Natural killer cell (primary cell): ENCODE data around the gene PRKN. TPM values are rescaled to one million over a fixed set of nuclear protein-coding genes. Genes with fewer than 3 reads are reported as not detected.

ENCODE experiments used
- ATAC-seq, 3 donors: fragments of 150-1000 bp in 2 of 3; fragments of 200-7000 bp in 1 of 3; cut with Tn5 transposase; 1 replicate in 1 of 3; 2 replicates in 2 of 3; pipeline ENCODE4 v1.10.0; 2021; ENCODE audit warnings: mild to moderate bottlenecking in 2 of 3, moderate library complexity in 2 of 3
- DNase-seq, 2 donors: peaks; one replicate each; pipeline versions ENCODE4 v3.0.0 to v3.0.0-alpha.2; 2013 to 2021; ENCODE audit warnings: mixed read lengths in 1 of 2
- H3K27ac ChIP-seq: one replicate; pipeline ENCODE4 v1.5.1; 2013; ENCODE audit warnings: mild to moderate bottlenecking, low read length
- H3K27me3 ChIP-seq: one replicate; pipeline ENCODE4 v1.6.1; 2013; ENCODE audit warnings: low read length; ENCODE audit not compliant: control insufficient read depth, insufficient read depth
- H3K36me3 ChIP-seq: one replicate; pipeline ENCODE4 v1.6.1; 2013; ENCODE audit warnings: low read length; ENCODE audit not compliant: control insufficient read depth, insufficient read depth
- H3K4me1 ChIP-seq: one replicate; pipeline ENCODE4 v1.6.1; 2013; ENCODE audit warnings: low read length; ENCODE audit not compliant: control insufficient read depth, insufficient read depth
- H3K4me3 ChIP-seq: one replicate; pipeline ENCODE4 v1.5.1; 2013; ENCODE audit warnings: low read length
- H3K9me3 ChIP-seq: one replicate; pipeline ENCODE4 v1.6.1; 2013; ENCODE audit warnings: low read length; ENCODE audit not compliant: control insufficient read depth, insufficient read depth
- H3K27ac Mint-ChIP-seq, 2 donors: one replicate each; pipeline ENCODE4 v1.8.0; 2022; ENCODE audit warnings: mild to moderate bottlenecking in 2 of 2, mixed read lengths in 2 of 2, moderate library complexity in 1 of 2
- H3K27me3 Mint-ChIP-seq, 2 donors: one replicate each; pipeline ENCODE4 v1.8.0; 2022; ENCODE audit warnings: low read depth in 2 of 2, mixed read lengths in 2 of 2
- H3K36me3 Mint-ChIP-seq: one replicate; pipeline ENCODE4 v1.8.0; 2022; ENCODE audit warnings: mixed read lengths
- H3K4me1 Mint-ChIP-seq, 2 donors: one replicate each; pipeline ENCODE4 v1.8.0; 2022; ENCODE audit warnings: mixed read lengths in 2 of 2
- H3K4me3 Mint-ChIP-seq: one replicate; pipeline ENCODE4 v1.8.0; 2022; ENCODE audit warnings: mild to moderate bottlenecking, moderate library complexity, mixed read lengths
- H3K9me3 Mint-ChIP-seq, 2 donors: one replicate each; pipeline ENCODE4 v1.8.0; 2022; ENCODE audit warnings: mixed read lengths in 2 of 2
- WGBS: methylation state at CpG from one replicate; pipeline ENCODE4 v1.1.7; 2013; ENCODE audit warnings: missing lambda C conversion rate; ENCODE audit not compliant: insufficient coverage; 5-methylcytosine and 5-hydroxymethylcytosine counted together
- intact Hi-C: fragments of 100-400 bp; cut with micrococcal nuclease; formaldehyde crosslinking; loops from one replicate; pipeline ENCODE4 v1.14.2; 2022
- total RNA-seq, 4 donors: library from RNA; stranded (reverse); fragments of 120-200 nt in 1 of 4; gene quantifications; one replicate each; pipeline versions ENCODE4 v1.2.3 to v1.2.4, GENCODE V29; 2013 to 2022
- TF ChIP-seq, protein P1 (sequence below): fragments of 200-600 bp; IDR thresholded peaks from one replicate; pipeline ENCODE4 v1.8.0; 2022; ENCODE audit warnings: antibody characterized with exemption

PRKN gene
- total RNA-seq, 3 donors from 2014 or later (not counting 1 experiment from before 2014, with no cell fraction given) = 1.4 to 1.9 (median 1.9) TPM

DNA sequence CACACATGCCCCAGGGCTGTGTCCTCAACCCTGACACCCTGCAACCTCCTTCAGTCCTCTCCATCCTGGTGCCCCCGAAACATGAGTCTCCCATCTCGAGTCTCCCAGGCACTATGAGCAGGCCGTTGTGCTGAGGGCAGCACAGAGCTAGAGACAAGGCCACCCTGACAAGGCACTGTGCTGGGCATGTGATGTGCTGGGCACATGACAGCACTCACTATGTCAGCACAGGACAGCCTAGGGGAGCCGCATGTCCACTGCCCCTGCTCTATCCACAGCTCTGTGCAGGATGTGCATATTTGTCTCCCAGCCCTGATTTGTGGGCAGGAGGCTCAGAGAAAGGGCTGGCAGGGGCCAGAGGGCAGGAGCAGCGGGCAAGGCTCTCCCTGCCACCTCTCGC, 1091.6 kb downstream of the PRKN start:
- no peak overlapping the region for H3K4me3 Mint-ChIP-seq
- H3K27me3 Mint-ChIP-seq = peaks cover 0 to 15% of the 10 kb centered on the region in 2 donors
- 86% methylated on average over 6 of the region's 6 CpGs for WGBS
- H3K27ac ChIP-seq = no peak overlapping the region
- DNase-seq (no peak), ATAC-seq (no peak)
- H3K9me3 ChIP-seq = no peaks in the 10 kb centered on the region
- no peaks in the 10 kb centered on the region for H3K36me3 Mint-ChIP-seq
- intact Hi-C loops = no loop called here
- H3K9me3 Mint-ChIP-seq = no peaks in the 10 kb centered on the region
- H3K4me1 Mint-ChIP-seq = peaks cover 0 to under 1% of the 10 kb centered on the region in 2 donors
- H3K4me1 ChIP-seq = no peaks in the 10 kb centered on the region
- no peak overlapping the region for H3K4me3 ChIP-seq
- H3K36me3 ChIP-seq = no peaks in the 10 kb centered on the region
- TF ChIP-seq, protein P1, sequence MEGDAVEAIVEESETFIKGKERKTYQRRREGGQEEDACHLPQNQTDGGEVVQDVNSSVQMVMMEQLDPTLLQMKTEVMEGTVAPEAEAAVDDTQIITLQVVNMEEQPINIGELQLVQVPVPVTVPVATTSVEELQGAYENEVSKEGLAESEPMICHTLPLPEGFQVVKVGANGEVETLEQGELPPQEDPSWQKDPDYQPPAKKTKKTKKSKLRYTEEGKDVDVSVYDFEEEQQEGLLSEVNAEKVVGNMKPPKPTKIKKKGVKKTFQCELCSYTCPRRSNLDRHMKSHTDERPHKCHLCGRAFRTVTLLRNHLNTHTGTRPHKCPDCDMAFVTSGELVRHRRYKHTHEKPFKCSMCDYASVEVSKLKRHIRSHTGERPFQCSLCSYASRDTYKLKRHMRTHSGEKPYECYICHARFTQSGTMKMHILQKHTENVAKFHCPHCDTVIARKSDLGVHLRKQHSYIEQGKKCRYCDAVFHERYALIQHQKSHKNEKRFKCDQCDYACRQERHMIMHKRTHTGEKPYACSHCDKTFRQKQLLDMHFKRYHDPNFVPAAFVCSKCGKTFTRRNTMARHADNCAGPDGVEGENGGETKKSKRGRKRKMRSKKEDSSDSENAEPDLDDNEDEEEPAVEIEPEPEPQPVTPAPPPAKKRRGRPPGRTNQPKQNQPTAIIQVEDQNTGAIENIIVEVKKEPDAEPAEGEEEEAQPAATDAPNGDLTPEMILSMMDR = no peak
- no peaks in the 10 kb centered on the region for H3K27me3 ChIP-seq
- H3K27ac Mint-ChIP-seq = no peak overlapping the region

- intact Hi-C loops = no loop called here
- peaks cover 4 to 5% of the 10 kb centered on the region in 2 donors for H3K4me1 Mint-ChIP-seq
- H3K27me3 ChIP-seq = no peaks in the 10 kb centered on the region
- no peak for DNase-seq
- H3K36me3 Mint-ChIP-seq = no peaks in the 10 kb centered on the region
- no peak overlapping the region for H3K4me3 Mint-ChIP-seq
- no peak overlapping the region for H3K27ac ChIP-seq
- no peaks in the 10 kb centered on the region for H3K36me3 ChIP-seq
- H3K9me3 ChIP-seq = no peaks in the 10 kb centered on the region
- H3K27ac Mint-ChIP-seq = no peak overlapping the region
- peaks cover 3% of the 10 kb centered on the region for H3K4me1 ChIP-seq
- no peaks in the 10 kb centered on the region for H3K9me3 Mint-ChIP-seq
- H3K4me3 ChIP-seq = no peak overlapping the region
- H3K27me3 Mint-ChIP-seq = peaks cover 0 to 8% of the 10 kb centered on the region in 2 donors
- 95% methylated on average over 7 of the region's 8 CpGs for WGBS
- TF ChIP-seq, protein P1 = no peak
- ATAC-seq = no peak
Measured at GRCh38 chr6:161634916-161635315, 1092.7 kb downstream of the PRKN start.

DNA sequence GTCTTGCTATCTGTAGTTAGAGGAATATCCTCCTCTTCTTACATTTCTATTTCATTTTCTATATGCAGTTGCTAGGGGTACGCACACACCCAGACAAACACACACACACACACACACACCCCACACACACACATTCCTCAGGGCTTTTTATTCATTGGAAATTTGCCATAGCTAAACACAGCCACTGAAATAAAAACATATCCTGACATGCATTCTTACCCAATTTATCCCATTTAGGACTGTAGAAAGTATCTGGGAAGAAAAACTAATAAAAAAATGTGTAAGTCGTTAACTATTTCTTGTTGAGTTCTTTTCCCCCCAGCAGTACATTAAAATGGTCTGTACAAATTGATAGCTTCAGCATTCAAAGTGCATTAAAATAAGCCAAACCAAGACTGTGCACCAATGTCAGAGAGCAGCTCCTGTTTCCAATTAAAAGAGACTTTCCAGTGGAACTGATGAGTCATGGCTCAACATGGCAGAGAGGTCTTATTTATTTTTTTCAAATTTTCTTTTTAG, 1095.8 kb downstream of the PRKN start:
- H3K9me3 ChIP-seq = no peaks in the 10 kb centered on the region
- Mint-ChIP-seq H3K9me3 (peaks cover 0 to 2% of the 10 kb centered on the region in 2 donors), H3K27me3 (no peaks in the 10 kb centered on the region), H3K4me1 (peaks cover 4 to 5% of the 10 kb centered on the region in 2 donors), H3K36me3 (no peaks in the 10 kb centered on the region), H3K4me3 (no peak overlapping the region), H3K27ac (no peak overlapping the region)
- DNase-seq (no peak), ATAC-seq (no peak)
- peaks cover 3% of the 10 kb centered on the region for H3K4me1 ChIP-seq
- 72% methylated on average over 2 of the region's 2 CpGs for WGBS
- H3K27ac ChIP-seq = no peak overlapping the region
- no peaks in the 10 kb centered on the region for H3K36me3 ChIP-seq
- H3K27me3 ChIP-seq = no peaks in the 10 kb centered on the region
- intact Hi-C loops = no loop called here
- H3K4me3 ChIP-seq = no peak overlapping the region
- TF ChIP-seq, protein P1 = no peak

DNA sequence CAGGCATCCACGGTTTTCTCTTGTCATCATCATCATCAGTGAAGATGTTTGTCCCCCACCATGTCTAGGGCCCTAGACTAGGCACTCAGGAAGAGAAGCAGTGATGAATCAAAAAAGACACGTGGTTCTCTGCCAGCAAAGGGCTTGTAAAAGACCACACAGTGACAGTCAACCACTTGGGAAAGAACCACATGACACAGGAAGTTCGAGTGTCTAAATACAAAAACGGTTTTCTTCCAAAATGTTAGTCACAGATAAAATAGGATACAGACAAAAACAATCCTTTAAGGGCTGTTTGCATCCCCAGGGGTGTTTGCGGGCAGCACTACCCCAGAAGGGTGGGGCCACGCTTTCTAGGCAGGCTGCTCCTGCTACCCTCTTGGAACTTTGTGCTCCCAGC, 1096.9 kb downstream of the PRKN start:
- Mint-ChIP-seq H3K4me3 (no peak overlapping the region), H3K36me3 (no peaks in the 10 kb centered on the region), H3K27ac (peak overlapping the region in 1 of 2 donors; percentile 35), H3K9me3 (peaks cover 0 to 2% of the 10 kb centered on the region in 2 donors), H3K27me3 (no peaks in the 10 kb centered on the region), H3K4me1 (peaks cover 4 to 5% of the 10 kb centered on the region in 2 donors)
- H3K27ac ChIP-seq = no peak overlapping the region
- intact Hi-C loops = no loop called here
- 55% methylated on average over 6 of the region's 6 CpGs for WGBS
- no peaks in the 10 kb centered on the region for H3K36me3 ChIP-seq
- no peaks in the 10 kb centered on the region for H3K9me3 ChIP-seq
- peaks cover 3% of the 10 kb centered on the region for H3K4me1 ChIP-seq
- no peak for DNase-seq
- TF ChIP-seq, protein P1 = no peak
- no peaks in the 10 kb centered on the region for H3K27me3 ChIP-seq
- no peak overlapping the region for H3K4me3 ChIP-seq
- ATAC-seq = no peak
